NK-92 (cell line): ENCODE measurements around the gene TGFB2.

Experiments used
- DNase-seq: peaks from one replicate; lab custom pipeline; 2025; ENCODE audit not compliant: unreplicated experiment; lab: John Stamatoyannopoulos, UW

Gene TGFB2

DNA sequence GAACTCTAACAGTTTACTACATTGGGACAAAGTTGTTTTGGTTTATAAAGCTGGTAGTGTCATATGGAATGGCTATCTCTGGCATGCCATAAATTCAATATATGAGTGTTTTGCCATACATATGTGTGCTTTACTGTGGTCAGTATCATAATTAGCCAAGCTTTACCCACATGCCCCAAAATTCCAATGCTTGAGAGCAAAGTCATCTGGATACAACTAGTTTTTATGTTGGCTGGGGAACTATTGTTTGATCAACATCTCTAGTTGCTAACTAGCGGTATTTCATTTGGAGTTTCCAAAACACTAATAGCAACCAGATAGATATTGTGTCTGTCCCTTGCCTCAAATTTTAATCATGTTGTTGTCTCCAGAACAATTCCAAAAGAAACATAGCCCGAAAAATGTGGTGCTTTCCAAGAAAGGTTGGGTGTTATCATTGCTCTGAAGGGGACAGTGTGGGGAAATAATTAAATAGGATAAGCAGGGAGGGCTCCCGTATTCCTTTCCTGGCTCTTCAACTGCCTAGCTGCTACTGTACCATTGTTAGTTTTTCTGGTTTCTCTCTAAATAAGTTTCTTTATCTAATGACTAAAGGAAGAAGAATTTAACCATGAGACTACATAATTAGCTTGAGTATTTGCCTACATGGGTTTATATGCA is 136.1 kb downstream of the TGFB2 start:
- DNase-seq = no peak

DNA sequence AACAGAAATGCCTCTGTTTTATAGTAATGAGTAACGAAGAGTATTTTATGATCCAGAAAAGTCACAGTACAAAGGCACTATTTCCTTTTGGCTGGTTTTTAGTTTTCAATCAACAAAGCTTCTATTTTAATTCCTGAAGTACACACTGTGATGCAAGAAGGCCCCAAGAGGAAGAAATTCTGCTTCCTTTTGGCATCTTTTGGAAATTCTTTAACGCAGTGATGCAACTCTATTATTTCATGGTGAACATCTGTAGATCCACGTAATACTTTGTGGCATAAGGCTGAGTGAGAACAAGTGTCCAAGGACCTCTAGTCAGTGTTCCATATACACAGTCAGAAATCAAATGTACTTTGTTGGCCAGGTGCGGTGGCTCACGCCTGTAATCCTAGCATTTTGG is 137.5 kb downstream of the TGFB2 start:
- DNase-seq = no peak

DNA sequence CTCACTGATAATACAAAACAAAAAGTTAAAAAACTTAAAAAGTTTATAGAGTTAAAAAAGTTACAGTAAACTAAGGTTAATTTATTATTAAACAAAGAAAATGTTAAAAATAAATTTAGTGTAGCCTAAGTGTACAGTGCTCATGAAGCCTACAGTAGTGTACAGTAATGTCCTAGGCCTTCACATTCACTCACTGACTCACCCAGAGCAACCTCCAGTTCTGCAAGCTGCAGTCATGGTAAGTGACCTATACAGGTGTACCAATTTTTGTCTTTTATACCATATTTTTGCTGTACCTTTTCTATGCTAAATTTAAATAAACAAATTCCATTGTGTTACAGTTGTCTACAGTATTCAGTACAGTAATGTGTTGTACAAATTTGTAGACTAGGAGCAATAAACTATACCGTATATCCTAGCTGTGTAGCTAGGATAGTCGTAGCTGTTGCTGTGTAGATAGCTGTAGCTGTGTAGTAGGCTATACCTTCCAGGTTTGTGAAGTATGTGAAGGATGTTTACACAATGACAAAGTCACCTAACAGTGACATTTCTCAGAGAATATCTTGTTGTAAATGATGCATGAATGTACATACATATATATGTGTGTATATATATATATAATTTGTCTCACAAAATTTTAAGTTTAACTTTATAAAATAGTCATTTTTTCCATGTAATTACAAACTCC is 140.2 kb downstream of the TGFB2 start:
- no peak for DNase-seq

DNA sequence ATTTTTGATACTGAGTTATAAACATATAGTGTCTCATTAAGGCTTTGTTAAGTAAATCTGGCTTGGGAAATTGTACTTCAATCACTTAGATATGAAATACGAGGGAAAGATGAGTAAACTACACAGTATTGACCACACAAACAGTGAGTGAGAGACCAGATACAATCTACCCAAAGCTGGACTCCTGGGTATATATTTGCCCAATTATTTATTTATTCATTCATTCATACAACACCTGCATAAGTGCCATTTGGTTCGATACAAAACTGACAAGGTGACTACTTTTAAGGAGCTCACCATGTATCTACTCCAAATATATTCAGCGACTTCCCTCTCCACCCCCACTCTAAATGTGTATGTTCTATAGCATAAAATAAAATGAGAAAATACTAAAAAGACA is 143.4 kb downstream of the TGFB2 start:
- no peak for DNase-seq

DNA sequence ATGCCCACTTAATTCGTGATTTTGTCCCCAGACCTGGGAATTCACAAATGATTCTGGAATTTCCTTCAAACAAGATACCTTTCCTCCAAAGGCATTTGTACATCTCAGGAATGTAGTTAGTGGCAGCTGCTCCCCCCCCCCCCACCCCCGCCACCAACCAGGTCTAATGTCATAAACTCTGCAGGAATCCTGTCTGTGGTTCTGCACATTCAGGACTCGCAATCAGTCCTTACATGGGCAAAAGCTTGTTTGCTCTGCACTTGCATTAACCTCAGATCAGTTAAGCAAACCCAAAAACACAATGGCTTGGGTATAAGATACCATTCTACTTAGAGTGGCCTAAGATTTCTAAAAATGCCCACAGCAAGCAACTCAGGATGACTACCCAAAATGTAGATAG is 143.8 kb downstream of the TGFB2 start:
- DNase-seq = no peak

DNA sequence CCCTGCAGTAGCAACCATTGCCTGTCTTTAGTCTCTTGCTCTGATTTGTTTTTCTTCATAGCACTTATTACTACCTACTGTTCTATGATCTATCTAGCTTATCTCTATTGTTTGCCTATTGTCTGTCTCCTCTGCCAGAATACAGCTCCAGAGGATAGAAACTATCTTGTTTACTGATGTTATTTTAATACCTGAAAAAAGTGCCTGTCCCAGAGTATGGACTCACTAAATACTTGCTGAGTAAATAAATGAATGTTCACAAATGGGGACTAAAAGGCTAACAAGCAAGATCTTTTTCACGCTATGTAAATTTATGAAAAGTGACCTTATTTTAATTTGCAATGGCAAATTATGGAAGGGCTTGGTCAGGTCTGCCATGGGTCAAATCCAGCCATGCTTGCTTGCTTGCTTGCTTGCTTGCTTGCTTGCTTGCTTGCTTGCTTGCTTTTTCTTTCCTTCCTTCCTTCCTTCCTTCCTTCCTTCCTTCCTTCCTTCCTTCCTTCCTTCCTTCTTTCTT is 145.3 kb downstream of the TGFB2 start:
- no peak for DNase-seq

DNA sequence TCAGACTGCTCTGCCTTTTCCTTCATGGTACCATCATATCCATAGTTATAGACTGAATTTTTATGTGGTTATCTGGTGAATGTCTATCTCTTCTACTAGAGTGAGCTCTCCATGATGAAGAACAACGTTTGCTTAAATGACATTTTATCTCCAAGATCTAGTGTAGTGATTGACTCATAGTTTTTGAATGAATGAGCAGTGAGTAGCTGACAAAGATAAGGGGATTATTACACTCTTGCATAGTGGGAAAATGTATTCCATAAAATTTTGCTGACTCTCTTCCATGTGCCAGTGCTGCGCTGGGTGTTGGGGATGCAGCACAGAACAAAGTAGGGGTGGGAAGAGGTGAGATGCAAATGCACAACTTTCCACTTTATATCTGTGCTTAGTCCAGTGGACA is 147.7 kb downstream of the TGFB2 start:
- no peak for DNase-seq

DNA sequence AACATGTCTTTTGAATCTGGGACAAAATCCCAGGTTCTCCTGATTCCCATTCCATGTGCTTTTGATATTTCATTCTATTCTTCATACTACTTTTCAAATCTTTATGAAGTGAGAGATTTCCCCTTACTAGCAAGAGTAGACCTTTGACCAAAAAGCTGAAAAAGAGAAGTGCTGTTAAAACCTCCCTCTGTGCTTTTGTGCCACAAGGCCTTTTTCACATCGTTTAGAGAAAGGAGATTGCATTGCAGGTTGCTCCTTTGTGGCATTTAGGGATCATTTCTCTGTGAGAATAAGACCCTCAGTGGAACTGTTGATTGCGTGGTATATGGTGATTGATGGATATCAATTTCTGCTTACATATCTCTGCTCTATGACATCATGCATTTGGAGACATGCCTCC is 148.8 kb downstream of the TGFB2 start:
- DNase-seq = no peak
